Endothelial cell of umbilical vein (primary cell): ENCODE results near the gene CIAPIN1. TPM values are rescaled to one million over a fixed set of nuclear protein-coding genes. Genes with fewer than 3 reads are reported as not detected.

Experiments used
- BruUV-seq: library from RNA; stranded (reverse); fragments of 400-500 nt; replicated peaks from 2 replicates; lab custom pipeline; 2021; lab: Mats Ljungman, UMichigan
- CTCF ChIA-PET: fragments of 300-600, 350-600 bp; sonication (Branson Sonifier 250); formaldehyde crosslinking; loops from one replicate; lab custom pipeline; 2021; ENCODE audit warnings: antibody characterized with exemption, inconsistent platforms; lab: Charles Lee
- POLR2A ChIA-PET: fragments of 300-600, 350-600 bp; sonication (Branson Sonifier 250); formaldehyde crosslinking; loops from one replicate; lab custom pipeline; 2021; ENCODE audit warnings: antibody characterized with exemption, inconsistent platforms; lab: Charles Lee
- DNase-seq: peaks from one replicate; pipeline ENCODE4 v3.0.0-alpha.2; 2011; ENCODE audit warnings: low read depth, low spot score
- FAIRE-seq: peaks from 2 replicates; lab custom pipeline; 2011; peaks lifted over from hg19 to GRCh38; lab: Jason Lieb, UNC
- H2AFZ ChIP-seq: 2 replicates; pipeline ENCODE4 v1.6.0; 2012; ENCODE audit warnings: low read depth, low read length, control low read depth, inconsistent platforms
- H3K27ac ChIP-seq: 2 replicates; pipeline ENCODE4 v1.5.1; 2011; ENCODE audit warnings: low read depth, mild to moderate bottlenecking, control low read depth, low read length, moderate library complexity; ENCODE audit not compliant: insufficient read depth
- H3K27me3 ChIP-seq, 2 experiments: 2 replicates each; pipeline versions ENCODE4 v1.6.0 to v1.6.1; 2011; ENCODE audit warnings: low read length in 2 of 2, mixed read lengths in 1 of 2; ENCODE audit not compliant: control insufficient read depth in 2 of 2, insufficient read depth in 2 of 2
- H3K36me3 ChIP-seq, 2 experiments: 2 replicates in 1 of 2; 3 replicates in 1 of 2; pipeline ENCODE4 v1.5.1; 2011; ENCODE audit warnings: low read length in 2 of 2, mild to moderate bottlenecking in 1 of 2, moderate library complexity in 1 of 2; ENCODE audit not compliant: control insufficient read depth in 2 of 2, insufficient read depth in 2 of 2; ENCODE audit errors: extremely low read depth in 1 of 2
- H3K4me1 ChIP-seq: 3 replicates; pipeline ENCODE4 v1.5.1; 2011; ENCODE audit warnings: mild to moderate bottlenecking, low read length; ENCODE audit not compliant: control insufficient read depth, insufficient read depth; ENCODE audit errors: extremely low read depth
- H3K4me2 ChIP-seq: 2 replicates; pipeline ENCODE4 v1.6.1; 2011; ENCODE audit warnings: low read length, control low read depth, mixed read lengths; ENCODE audit not compliant: insufficient read depth
- H3K4me3 ChIP-seq, 3 experiments: fragments of 200-600 bp in 1 of 3; sonication (generic), shearing (Covaris generic) in 1 of 3; replicated peaks in 1 of 3; 2 replicates each; pipeline ENCODE4 v1.5.1; 2011 to 2016; ENCODE audit warnings: control low read depth in 3 of 3, low read length in 3 of 3, mild to moderate bottlenecking in 2 of 3, inconsistent platforms in 1 of 3, low read depth in 1 of 3, moderate library complexity in 1 of 3; ENCODE audit not compliant: insufficient read depth in 1 of 3
- H3K79me2 ChIP-seq: 2 replicates; pipeline ENCODE4 v1.6.0; 2012; ENCODE audit warnings: low read length, inconsistent platforms; ENCODE audit not compliant: control insufficient read depth, insufficient read depth
- H3K9ac ChIP-seq: replicated peaks from 2 replicates; pipeline ENCODE3; 2011; ENCODE audit warnings: low read length, control low read depth; ENCODE audit not compliant: insufficient read depth; ENCODE audit errors: extremely low read depth
- H3K9me1 ChIP-seq: replicated peaks from 3 replicates; pipeline ENCODE4 v1.6.0; 2011; ENCODE audit warnings: mild to moderate bottlenecking, low read length; ENCODE audit not compliant: control insufficient read depth, insufficient read depth; ENCODE audit errors: extremely low read depth
- H3K9me3 ChIP-seq: replicated peaks from 2 replicates; pipeline ENCODE4 v1.5.1; 2012; ENCODE audit warnings: low read length, inconsistent platforms; ENCODE audit not compliant: control insufficient read depth, insufficient read depth
- H4K20me1 ChIP-seq: replicated peaks from 2 replicates; pipeline ENCODE3; 2011; ENCODE audit warnings: mild to moderate bottlenecking, low read length; ENCODE audit not compliant: control insufficient read depth, insufficient read depth; ENCODE audit errors: extremely low read depth
- CTCF ChIP-seq, 2 donors: IDR thresholded peaks; 1 replicate in 1 of 2; 2 replicates in 1 of 2; pipeline ENCODE4 v1.5.1; 2011; ENCODE audit warnings: low read length in 2 of 2, mild to moderate bottlenecking in 2 of 2, moderate library complexity in 2 of 2, control low read depth in 1 of 2, inconsistent platforms in 1 of 2, low read depth in 1 of 2; ENCODE audit not compliant: insufficient read depth in 1 of 2; ENCODE audit errors: extremely low read depth in 1 of 2
- EZH2 ChIP-seq: IDR thresholded peaks from 2 replicates; pipeline ENCODE4 v1.6.1; 2012; ENCODE audit warnings: borderline replicate concordance, low read depth, mild to moderate bottlenecking, moderate library complexity, low read length, inconsistent platforms; ENCODE audit not compliant: severe bottlenecking
- FOS ChIP-seq: IDR thresholded peaks from 2 replicates; pipeline ENCODE4 v1.6.1; 2011; ENCODE audit warnings: mild to moderate bottlenecking, low read length, moderate library complexity, borderline replicate concordance; ENCODE audit not compliant: insufficient read depth
- GATA2 ChIP-seq: IDR thresholded peaks from 2 replicates; pipeline ENCODE4 v1.7.0; 2011; ENCODE audit warnings: low read depth, mild to moderate bottlenecking, moderate library complexity, mixed read lengths, low read length; ENCODE audit not compliant: insufficient read length, insufficient read depth
- JUN ChIP-seq: IDR thresholded peaks from 2 replicates; pipeline ENCODE4 v1.6.1; 2011; ENCODE audit warnings: borderline replicate concordance, low read depth; ENCODE audit not compliant: insufficient read length, insufficient read depth
- MYC ChIP-seq: IDR thresholded peaks from one replicate; pipeline ENCODE4 v1.6.1; 2011; ENCODE audit warnings: mild to moderate bottlenecking, low read depth, low read length
- POLR2A ChIP-seq: IDR thresholded peaks from 2 replicates; pipeline ENCODE4 v1.6.1; 2012; ENCODE audit warnings: low read depth, mild to moderate bottlenecking, control low read depth, low read length
- POLR2AphosphoS5 ChIP-seq: IDR thresholded peaks from 2 replicates; pipeline ENCODE4 v1.6.1; 2012; ENCODE audit warnings: low read depth, mild to moderate bottlenecking, control low read depth, low read length, moderate library complexity; ENCODE audit not compliant: insufficient read depth
- dilution Hi-C: fragments of 300-500 bp; cut with MboI; formaldehyde crosslinking; loops from one replicate; pipeline ENCODE4 v1.15.0; 2019; ENCODE audit warnings: low sequenced_read_pairs; ENCODE audit not compliant: extremely low pct_ligation_motif_present
- intact Hi-C: fragments of 100-400 bp; cut with micrococcal nuclease; formaldehyde crosslinking; loops from one replicate; pipeline ENCODE4 v1.10.0; 2022
- polyA plus RNA-seq, 4 experiments: library from polyadenylated mRNA; depleted of rRNA in 3 of 4; stranded (reverse) in 3 of 4; unstranded in 1 of 4; fragments of >200 nt; gene quantifications; 2 replicates each; pipeline versions ENCODE4 v1.2.1 to v1.2.3, GENCODE V29; 2011 to 2012; ENCODE audit warnings: missing spikeins in 1 of 4
- total RNA-seq: library from RNA; stranded (reverse); gene quantifications from 2 replicates; pipeline ENCODE4 v1.2.3, GENCODE V29; 2021
- TF ChIP-seq, protein P1 (sequence below): IDR thresholded peaks from 2 replicates; pipeline ENCODE4 v1.6.1; 2011; ENCODE audit not compliant: insufficient read depth, insufficient read length

The CIAPIN1 gene
- total and polyA plus RNA-seq, 2 donors (not counting 3 experiments of a cell fraction or from before 2014, with no cell fraction given): 74.6 to 77.9 TPM

DNA sequence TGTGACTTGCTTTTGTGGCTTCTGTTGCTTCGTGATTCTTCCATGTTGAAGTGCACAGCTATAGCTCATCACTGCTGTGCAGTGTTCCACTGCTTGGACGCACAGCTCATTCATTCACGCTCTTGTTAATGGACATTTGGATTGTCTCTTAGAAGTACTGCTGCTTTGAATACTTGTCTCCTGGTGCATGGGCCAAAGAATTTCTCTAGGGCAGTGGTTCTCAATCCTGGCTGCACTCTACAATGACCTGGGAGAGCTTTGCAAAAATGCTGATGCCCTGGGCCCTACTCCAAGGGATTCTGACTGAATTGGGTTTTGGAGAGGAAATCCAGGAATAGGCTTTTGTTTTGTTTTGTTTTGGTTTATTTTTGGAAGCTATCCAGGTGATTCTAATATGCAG lies 22.6 kb downstream of the CIAPIN1 start:
- TF ChIP-seq MYC (no peak), GATA2 (no peak), POLR2AphosphoS5 (no peak), POLR2A (no peak), JUN (no peak), CTCF (IDR thresholded peaks at IDR 0.05; ENCODE audit: extremely low read depth in 1 of 2, insufficient read depth in 1 of 2, low read depth in 1 of 2, low read length in 2 of 2) (no peak), EZH2 (no peak), FOS (no peak)
- TF ChIP-seq, protein P1, sequence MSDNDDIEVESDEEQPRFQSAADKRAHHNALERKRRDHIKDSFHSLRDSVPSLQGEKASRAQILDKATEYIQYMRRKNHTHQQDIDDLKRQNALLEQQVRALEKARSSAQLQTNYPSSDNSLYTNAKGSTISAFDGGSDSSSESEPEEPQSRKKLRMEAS: no peak
- no peak overlapping the region for H2AFZ ChIP-seq
- no peaks in the 10 kb centered on the region for H3K79me2 ChIP-seq
- peaks cover 2 to 10% of the 10 kb centered on the region in 2 experiments for H3K36me3 ChIP-seq
- ChIA-PET CTCF (interaction anchor here (1.2 to 16.2 kb wide), 5 partner anchors 38 to 299 kb away, joined by 3 to 507 read pairs (median 4); partner anchors contain the start of genes ARL2BP and POLR2C), POLR2A (no interaction called here)
- DNase-seq (no peak), FAIRE-seq (no peak)
- no peaks in the 10 kb centered on the region for H3K4me1 ChIP-seq
- no peaks in the 10 kb centered on the region for H4K20me1 ChIP-seq
- dilution Hi-C loops (loop anchor here (25.0 kb wide), 1 partner anchor 112 kb away; no protein-coding TSS in a partner anchor), intact Hi-C loops (no loop called here)
- no peak overlapping the region for H3K27ac ChIP-seq
- H3K4me3 ChIP-seq: no peak overlapping the region
- no peak overlapping the region for H3K9ac ChIP-seq
- H3K9me3 ChIP-seq: no peaks in the 10 kb centered on the region
- no peaks in the 10 kb centered on the region for H3K27me3 ChIP-seq
- BruUV-seq: no TSS peak
- no peak overlapping the region for H3K4me2 ChIP-seq
- no peaks in the 10 kb centered on the region for H3K9me1 ChIP-seq
